NCI-H748 (cell line): Measurements from ENCODE around the gene COL4A2.
"Not testable (repeated sequence)": the region's sequence is repeated elsewhere in the genome, so short reads cannot be mapped to it uniquely, and the experiment has no call there.

Experiments used
- DNase-seq: peaks from one replicate; lab custom pipeline; 2025; ENCODE audit not compliant: unreplicated experiment; lab: John Stamatoyannopoulos, UW

The COL4A2 gene

DNA sequence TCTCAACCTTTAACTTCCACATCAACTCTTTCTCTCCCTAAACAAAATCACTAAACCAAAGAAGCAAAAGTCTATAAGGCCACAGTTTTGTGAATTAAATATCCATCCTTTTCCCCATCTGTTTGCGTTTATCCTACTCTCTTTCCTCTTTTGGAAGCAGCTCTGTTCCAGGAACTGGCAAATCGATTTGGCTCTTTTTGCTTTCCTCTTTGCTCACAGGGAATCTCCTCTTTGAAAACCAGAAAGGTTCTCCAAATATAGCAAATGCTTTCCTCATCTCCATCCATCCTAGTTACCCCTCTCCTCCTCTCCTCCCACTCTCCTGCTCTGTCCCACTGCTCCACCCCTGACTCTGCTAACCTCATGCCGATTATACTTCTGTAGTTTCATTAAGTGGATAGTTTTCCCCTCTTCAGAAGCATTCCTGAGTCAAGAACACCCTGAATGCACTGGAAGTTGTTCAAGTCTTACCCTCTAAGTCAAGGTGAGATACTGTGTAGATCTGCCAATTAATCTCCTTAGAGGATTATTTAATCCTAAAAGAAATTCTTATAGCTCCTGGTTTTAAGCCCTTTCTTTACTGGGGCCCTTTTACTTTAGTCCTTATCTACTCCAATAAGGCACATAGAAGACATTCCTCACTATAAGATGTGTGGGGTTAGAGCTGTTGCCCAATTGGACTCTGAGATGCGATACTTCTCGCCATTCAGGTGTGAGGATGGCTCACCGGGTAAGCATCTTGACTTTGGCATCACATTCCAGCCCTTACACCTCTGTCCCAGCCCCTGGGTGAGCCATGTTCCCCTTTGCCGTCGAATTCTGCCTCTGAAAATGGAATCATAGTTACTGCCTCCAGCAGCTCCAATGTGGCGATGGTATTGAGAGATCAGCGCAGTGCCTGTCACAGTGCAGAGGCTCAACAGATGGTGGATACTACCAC is 67.6 kb downstream of the COL4A2 start:
- DNase-seq, result no peak

- DNase-seq, result no peak
Observed at GRCh38 chr13:110376120-110376519, 69.0 kb downstream of the COL4A2 start.

DNA sequence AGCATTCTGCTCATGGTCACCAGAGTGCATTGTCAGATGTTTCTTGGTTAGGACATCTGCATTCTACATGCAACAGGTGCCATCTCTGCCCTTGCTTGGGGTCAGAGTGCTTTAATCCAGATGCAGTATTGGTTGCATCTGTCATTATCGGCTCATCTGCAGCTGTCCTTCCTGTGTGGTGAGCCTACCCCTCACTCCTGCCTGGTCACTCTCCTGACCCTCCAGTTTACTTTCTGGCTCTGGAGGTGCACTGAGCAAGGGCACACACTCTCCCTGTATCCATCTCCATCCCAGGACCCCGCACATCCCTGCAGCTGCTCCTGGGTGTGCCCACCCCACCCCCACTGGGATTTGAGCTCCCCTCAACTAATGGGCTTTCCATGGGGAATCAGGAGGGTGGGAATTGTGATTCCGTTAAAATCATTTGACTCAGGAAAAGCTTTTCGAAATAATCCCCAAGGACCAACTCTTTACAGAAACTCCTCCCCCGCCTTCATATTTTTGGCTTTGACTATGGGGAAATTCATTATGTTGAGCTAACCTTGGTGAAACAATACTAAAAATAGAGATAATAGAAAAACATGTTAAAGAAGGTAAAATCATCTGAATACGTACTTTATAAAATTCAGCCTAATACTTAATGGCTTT is 70.2 kb downstream of the COL4A2 start:
- DNase-seq, result no peak

DNA sequence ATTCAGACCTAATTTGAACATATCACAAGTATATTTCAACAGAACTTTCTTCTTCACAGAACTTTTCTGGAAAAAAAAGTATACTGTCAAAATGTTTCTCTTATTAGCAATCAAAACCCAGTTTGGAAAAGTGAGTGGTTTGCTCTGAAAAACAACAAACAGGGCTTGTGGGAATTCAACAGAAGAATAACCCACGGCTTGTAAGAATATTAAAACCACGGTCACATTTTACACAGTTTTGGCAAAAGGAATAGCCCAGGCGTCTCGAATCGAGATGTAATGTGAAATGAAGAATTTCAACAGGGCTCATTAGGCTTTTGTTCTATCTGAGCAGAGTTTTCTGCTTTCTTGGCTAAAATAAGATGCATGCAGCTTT is 70.7 kb downstream of the COL4A2 start:
- no peak for DNase-seq

- no peak for DNase-seq
Observed at GRCh38 chr13:110379358-110379757, 72.3 kb downstream of the COL4A2 start.

GRCh38 chr13:110379905-110380341 is 72.8 kb downstream of the COL4A2 start:
- DNase-seq, result no peak

DNA sequence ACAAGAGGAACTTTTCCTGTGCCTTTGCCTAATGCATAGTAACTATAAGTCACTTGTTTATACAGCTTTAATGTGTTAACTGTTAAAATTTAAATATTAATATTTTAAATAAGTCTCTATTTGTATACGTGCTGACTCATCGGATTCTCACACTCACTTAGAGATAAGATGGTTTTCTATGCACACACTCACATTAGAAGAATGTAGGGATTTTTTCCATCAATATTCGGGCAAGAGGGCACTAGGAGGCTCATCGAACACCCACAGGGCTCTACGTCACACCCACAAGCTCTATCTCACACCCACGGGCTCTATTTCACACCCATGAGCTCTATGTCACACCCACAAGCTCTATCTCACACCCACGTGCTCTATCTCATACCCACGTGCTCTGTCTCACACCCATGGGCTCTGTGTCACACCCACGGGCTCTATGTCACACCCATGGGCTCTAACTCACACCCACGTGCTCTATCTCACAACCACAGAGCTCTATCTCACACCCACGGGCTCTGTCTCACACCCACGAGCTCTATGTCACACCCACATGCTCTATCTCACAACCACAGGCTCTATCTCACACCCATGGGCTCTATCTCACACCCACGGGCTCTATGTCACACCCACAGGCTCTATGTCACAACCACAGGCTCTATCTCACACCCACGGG is 73.4 kb downstream of the COL4A2 start:
- DNase-seq, result no peak

DNA sequence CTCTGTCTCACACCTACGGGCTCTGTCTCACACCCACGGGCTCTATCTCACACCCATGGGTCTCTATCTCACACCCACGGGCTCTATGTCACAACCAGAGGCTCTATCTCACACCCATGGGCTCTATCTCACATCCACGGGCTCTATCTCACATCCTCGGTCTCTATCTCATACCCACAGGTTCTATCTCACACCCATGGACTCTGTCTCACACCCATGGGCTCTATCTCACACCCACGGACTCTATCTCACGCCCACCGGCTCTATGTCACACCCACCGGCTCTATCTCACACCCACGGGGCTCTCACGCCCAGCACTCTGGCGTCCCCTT is 73.9 kb downstream of the COL4A2 start:
- DNase-seq, result no peak

DNA sequence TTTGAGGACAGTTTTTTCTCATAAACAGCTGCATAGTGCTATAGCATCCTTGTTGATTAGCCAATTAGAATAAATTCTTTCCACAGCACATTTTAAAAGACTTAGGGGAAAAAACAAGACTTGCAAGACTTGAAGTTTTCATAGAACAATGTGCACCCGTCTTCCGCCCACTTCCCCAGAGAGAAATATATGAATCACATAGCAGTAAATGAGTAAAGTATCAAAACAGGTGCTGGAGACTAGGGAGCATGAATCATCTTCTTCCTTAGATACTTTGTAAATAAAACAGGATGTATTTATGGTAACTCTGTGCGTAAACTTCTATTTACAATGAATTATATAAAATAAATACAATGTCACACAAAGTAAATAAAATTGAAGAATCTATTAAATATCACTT is 75.1 kb downstream of the COL4A2 start:
- DNase-seq, result no peak

DNA sequence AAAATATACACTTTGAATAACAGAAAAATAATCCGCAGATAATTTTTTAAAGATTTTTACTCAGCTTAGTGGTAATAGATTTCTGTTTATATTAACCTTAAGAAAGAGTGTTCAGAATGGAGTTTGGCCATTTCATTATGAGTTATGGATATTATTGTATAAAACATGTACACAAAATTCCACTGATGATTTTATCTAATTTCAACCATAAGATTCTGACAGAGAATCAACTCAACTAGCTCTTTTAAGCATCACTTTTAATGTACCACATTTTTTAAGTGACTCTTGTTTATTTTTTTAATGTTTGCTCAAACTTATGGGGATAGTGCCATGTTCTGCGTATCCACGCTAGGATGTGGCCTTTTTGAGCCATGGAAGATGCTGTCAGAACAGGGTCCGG is 75.7 kb downstream of the COL4A2 start:
- no peak for DNase-seq

DNA sequence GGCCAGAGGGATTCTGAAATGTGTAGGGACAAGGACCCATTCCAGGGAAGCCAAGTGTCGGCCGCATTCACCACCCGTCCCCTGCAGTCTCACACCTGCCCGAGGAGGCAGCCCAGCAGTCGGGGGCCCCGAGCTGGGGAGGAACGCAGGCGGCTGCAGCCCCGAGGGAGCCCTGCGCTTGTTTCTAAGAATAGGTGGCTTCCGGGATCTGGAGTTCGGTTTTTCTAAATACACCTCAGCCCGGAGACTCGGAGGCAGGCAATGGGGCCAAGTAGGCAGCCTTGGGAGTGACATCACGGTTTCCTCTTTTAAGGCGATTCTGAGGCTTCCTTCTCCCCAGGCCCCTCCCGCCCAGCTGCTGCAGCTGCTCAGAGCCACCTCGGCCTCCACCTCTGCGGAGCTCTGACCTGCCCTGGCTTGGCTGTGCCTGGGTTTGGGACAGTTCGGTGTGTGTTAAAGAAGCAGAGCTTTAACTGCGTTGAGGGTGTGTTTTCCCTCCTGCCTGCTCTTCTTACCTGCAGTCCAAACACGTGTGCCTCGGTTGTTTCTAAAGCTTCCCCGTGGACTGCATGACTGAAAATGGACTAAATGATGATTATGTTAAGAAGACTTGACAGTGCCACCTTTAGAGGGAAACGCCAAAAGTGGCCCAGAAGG is 80.5 kb downstream of the COL4A2 start:
- DNase-seq, result no peak

DNA sequence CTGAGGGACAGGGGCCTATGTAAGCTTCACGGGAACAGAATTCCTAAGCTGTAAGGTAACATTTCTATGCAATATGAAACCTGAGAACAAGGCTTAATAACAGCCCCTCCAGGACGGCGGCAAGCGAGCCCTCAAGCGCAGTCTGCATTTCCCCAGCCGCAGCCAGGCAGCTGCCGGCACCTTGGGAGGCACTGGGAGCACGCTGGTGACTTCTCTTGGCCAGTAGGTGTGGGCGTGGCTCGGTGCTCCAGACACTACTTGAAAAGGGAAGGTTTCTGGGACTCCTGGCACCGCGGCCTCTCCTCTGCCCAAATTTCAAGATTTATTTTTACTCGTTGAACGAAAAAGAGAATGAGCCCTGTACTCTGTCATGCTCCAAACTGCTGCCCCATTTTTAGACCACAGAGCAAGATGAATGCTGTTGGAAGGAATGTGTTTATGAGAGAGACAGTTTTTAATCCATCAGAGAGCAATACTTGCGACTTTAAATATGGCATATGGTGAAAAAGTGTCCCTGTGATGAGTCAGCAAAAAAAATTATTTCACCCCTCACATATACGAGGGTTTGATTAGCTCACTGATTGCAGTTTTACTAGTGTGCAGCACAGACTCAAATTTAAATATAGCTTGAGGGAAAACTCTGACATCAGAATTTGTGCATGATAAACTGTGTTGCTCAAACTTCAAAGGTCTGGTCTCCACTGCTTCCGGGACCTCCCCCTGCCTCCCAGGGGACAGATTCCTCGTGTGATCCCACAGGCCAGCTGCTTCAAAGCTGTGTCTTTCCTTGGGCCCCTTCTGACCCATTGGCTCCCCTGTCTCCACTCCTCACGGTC is 81.2 kb downstream of the COL4A2 start:
- peak; percentile 19 for DNase-seq

DNA sequence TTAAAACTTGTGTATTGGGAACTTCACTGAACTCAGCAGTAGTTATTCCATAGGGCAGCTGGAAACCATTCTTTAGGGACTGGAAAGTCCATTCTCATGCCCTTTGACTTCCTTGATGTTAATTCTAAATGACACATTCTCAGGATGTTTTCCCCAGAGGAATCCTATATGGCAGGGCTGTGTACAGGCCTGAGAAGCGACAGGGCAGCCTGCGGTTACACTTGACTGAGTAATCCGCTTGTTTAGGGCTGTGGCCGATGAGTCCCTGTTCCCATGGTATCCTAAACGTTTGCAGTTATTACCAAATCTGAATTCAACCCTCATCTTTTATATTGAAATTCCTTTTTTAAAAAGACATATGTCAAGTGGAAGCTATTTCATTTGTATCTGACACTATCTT is 83.5 kb downstream of the COL4A2 start:
- no peak for DNase-seq

- DNase-seq, result no peak
Observed at GRCh38 chr13:110391273-110391672, 84.2 kb downstream of the COL4A2 start.

GRCh38 chr13:110392510-110393240 is 85.6 kb downstream of the COL4A2 start:
- no peak for DNase-seq

DNA sequence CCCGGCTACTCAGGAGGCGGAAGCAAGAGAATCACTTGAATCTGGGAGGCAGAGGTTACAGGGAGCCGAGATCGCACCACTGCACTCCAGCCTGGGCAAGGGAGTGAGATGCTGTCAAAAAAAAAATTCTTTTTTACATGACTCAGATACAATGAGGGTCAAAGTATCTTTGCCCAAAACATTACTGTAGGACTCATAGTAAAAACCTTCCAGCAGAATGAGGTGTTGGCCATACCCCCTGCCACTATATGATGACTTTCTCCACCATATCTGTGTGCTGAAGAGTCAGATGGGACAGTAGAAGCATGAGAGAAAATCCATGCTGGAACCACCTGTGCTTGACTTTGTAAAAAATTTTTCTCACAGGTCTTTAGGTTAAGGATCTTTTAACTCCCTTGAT is 86.7 kb downstream of the COL4A2 start:
- DNase-seq, result no peak

DNA sequence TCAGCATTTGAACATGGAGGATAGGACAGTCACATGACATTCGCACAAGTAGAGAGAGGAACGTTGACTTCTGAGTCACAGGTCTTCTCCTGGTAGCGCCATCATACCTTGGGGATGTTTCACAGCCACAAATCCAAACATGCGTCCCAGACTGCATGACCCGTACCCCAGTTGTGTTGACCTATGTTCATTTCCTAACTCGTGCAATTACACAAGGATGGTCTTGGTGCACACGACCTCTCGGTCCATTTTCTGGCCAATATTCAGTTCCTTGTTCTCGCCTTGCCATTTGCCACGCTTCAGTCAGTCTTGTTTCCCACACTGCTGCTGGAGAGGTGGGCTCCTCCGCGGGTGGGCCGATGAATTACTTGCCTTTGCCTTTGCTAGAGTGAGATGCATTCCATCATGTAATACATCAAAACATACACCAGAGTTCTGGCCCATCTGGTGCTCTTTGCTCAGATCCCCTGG is 87.3 kb downstream of the COL4A2 start:
- DNase-seq, result no peak

DNA sequence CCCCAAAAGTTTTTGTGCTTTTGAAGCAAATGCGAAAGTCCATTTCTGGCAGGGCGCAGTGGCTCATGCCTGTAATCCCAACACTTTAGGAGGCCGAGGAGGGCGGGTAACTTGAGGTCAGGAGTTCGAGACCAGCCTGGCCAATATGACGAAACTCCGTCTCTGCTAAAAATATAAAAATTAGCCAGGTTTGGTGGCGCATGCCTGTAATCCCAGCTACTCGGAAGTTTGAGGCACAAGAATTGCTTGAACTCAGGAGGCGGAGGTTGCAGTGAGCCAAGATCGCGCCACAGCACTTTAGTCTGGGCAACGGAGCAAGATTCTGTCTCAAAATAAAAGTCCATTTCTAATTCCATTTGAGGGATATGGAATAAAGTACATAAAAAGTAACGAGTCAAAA is 88.5 kb downstream of the COL4A2 start:
- not testable (repeated sequence) for DNase-seq

DNA sequence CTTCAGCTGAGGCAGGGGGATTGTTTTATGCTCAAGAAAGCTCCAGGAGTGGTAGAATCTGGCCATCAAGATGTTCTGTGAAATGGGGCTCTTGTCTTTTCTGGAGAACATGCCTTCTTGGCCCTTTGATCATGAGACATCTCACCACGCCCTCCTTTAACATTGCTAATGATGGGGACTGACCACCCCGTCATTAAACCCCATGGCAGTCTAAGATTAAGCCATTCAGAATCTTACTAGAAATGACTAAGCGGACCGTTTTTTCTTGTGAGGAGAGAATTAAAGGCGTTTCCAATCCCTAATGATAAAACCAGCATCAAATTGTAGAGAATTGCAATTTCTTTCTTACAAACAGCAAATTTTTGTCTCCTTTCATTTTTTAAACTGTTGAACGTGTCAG is 89.4 kb downstream of the COL4A2 start:
- DNase-seq, result no peak

DNA sequence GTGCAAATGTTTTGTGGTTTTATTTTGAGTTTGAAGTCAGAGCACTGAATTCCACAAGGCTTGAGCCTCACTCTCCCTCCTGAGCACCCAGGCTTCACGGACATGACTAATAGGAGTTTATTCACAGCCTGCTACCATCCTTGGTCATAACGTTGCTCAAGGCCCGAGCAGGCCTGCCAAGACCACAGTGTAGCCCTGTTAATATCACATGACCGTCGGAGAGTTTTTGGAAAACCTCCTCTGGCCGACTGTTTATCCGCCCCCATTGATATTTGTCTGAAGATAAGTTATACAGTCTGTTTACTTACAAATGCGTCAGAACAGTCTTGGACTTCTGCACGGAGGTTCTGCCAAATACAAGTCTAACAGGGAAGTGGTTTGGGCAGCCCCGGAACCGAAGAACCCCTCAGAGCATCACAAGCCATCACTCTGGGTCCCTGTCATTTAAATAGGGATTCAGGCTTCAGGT is 89.9 kb downstream of the COL4A2 start:
- DNase-seq, result no peak
